ENCODE measurements around the gene CNDP1.

Gene CNDP1

GRCh38 chr18:74587441-74587840 lies 53.1 kb downstream of the CNDP1 start:
- no peak for DNase-seq (ENCODE audit: low spot score)

GRCh38 chr18:74589021-74589420 lies 54.7 kb downstream of the CNDP1 start:
- DNase-seq (ENCODE audit: low spot score), result no peak

GRCh38 chr18:74589811-74590210 lies 55.5 kb downstream of the CNDP1 start:
- no peak for DNase-seq (ENCODE audit: low spot score)

GRCh38 chr18:74590671-74591070 lies 56.4 kb downstream of the CNDP1 start:
- no peak for DNase-seq (ENCODE audit: low spot score)

GRCh38 chr18:74595431-74595830 lies 61.1 kb downstream of the CNDP1 start:
- no peak for DNase-seq (ENCODE audit: low spot score)

- peak; percentile 40 for DNase-seq (ENCODE audit: low spot score)
Measured at GRCh38 chr18:74597034-74597661, 62.8 kb downstream of the CNDP1 start.

GRCh38 chr18:74597662-74598349 lies 63.5 kb downstream of the CNDP1 start, which contains the start of gene ZNF407:
Gene ZNF407, plus strand, starts transcription at chr18:74597870. Its CDS starts 33,150 bp downstream, at chr18:74631020.
- DNase-seq (ENCODE audit: low spot score), result peak; percentile 87

GRCh38 chr18:74598350-74599001 lies 64.2 kb downstream of the CNDP1 start:
- DNase-seq (ENCODE audit: low spot score), result peak; percentile 57

- DNase-seq (ENCODE audit: low spot score), result no peak
Measured at GRCh38 chr18:74604361-74604760, 70.1 kb downstream of the CNDP1 start.

- DNase-seq (ENCODE audit: low spot score), result peak; percentile 40
Measured at GRCh38 chr18:74604774-74605173, 70.5 kb downstream of the CNDP1 start.

- no peak for DNase-seq (ENCODE audit: low spot score)
Measured at GRCh38 chr18:74608681-74609080, 74.4 kb downstream of the CNDP1 start.

- no peak for DNase-seq (ENCODE audit: low spot score)
Measured at GRCh38 chr18:74609535-74609934, 75.2 kb downstream of the CNDP1 start.

- DNase-seq (ENCODE audit: low spot score), result no peak
Measured at GRCh38 chr18:74610051-74610615, 75.8 kb downstream of the CNDP1 start.

- no peak for DNase-seq (ENCODE audit: low spot score)
Measured at GRCh38 chr18:74610860-74611259, 76.6 kb downstream of the CNDP1 start.

- no peak for DNase-seq (ENCODE audit: low spot score)
Measured at GRCh38 chr18:74611765-74612164, 77.5 kb downstream of the CNDP1 start.

GRCh38 chr18:74613381-74613780 lies 79.1 kb downstream of the CNDP1 start:
- DNase-seq (ENCODE audit: low spot score), result no peak

GRCh38 chr18:74616494-74616893 lies 82.2 kb downstream of the CNDP1 start:
- DNase-seq (ENCODE audit: low spot score), result no peak

GRCh38 chr18:74617486-74617885 lies 83.2 kb downstream of the CNDP1 start:
- DNase-seq (ENCODE audit: low spot score), result no peak

- DNase-seq (ENCODE audit: low spot score), result no peak
Measured at GRCh38 chr18:74622072-74622471, 87.8 kb downstream of the CNDP1 start.

- DNase-seq (ENCODE audit: low spot score), result no peak
Measured at GRCh38 chr18:74623047-74623816, 88.9 kb downstream of the CNDP1 start.

GRCh38 chr18:74624466-74624865 lies 90.2 kb downstream of the CNDP1 start:
- DNase-seq (ENCODE audit: low spot score), result no peak

- DNase-seq (ENCODE audit: low spot score), result no peak
Measured at GRCh38 chr18:74625157-74625556, 90.9 kb downstream of the CNDP1 start.

Data from hepatic stellate cell (primary cell).